ENCODE measurements around the gene PDE10A. TPM values are rescaled to one million over a fixed set of nuclear protein-coding genes. Genes with fewer than 3 reads are reported as not detected.

Gene PDE10A
- total and polyA plus RNA-seq, 2 of the 4 experiments (the other 2 are of a cell fraction), result 3.4 to 12.4 TPM

DNA sequence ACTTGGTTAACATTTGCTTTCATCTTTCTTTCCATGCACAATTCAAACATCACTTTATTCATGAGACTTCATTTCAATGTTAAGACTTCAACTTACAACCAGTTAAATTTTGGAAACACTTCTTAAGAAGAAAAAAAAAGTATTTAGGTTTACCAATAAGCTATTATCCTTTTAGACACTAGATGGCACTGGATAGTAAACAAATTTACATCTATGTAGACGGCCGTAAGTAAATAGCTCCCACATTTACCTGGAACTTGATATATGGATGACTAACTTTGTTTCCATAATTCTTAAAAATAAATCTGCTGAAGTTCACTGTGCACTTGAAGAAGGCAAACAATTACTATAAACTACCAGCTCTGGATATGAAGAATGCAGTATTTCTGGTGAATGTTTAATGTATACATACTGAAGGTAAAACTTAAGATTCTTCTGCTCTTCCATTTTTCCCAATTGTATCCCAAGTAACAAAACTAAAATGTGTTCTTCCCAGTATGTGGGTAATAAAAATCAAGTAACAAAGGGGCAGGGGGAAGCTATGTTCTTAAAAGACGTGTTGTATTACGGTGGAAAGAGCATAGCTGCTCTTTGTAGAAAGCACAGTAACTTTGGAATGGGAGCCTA lies 223.0 kb downstream of the PDE10A start:
- H3K4me1 ChIP-seq (ENCODE audit: control insufficient read depth, insufficient read depth, low read length), result no peaks in the 10 kb centered on the region
- H4K20me1 ChIP-seq (ENCODE audit: insufficient read depth, low read length), result no peaks in the 10 kb centered on the region
- no peak overlapping the region for H2AFZ ChIP-seq (replicated peaks; ENCODE audit: low read length, poor library complexity)
- H3K9me3 ChIP-seq (ENCODE audit: control insufficient read depth, insufficient read depth, low read length), result peaks cover 2% of the 10 kb centered on the region; the same call in 1 of the 2 replicates
- H2AK5ac ChIP-seq (ENCODE audit: low read depth, low read length), result no peak overlapping the region
- peaks cover 5% of the 10 kb centered on the region; the same call in 1 of the 2 replicates for H3K36me3 ChIP-seq (ENCODE audit: control insufficient read depth, insufficient read depth, low read length)
- no peak overlapping the region for H2AK9ac ChIP-seq (replicated peaks; ENCODE audit: low read depth, low read length, poor library complexity)
- H3K56ac ChIP-seq (ENCODE audit: extremely low read depth, insufficient read depth, low read length), result no peak overlapping the region
- H2BK15ac ChIP-seq (ENCODE audit: low read depth, low read length), result no peak overlapping the region
- H3K4me2 ChIP-seq (ENCODE audit: low read depth, low read length), result no peak overlapping the region
- H2BK120ac ChIP-seq (ENCODE audit: low read depth, low read length), result no peak overlapping the region
- WGBS, 2 experiments (ENCODE audit: extremely low coverage in 2 of 2, insufficient read length in 1 of 2), result no CpG with 5 or more reads among the region's 4 CpGs
- ATAC-seq (ENCODE audit: low read depth), result peak; percentile 65
- no peak overlapping the region for H2BK20ac ChIP-seq (ENCODE audit: low read depth, low read length)
- dilution Hi-C loops (cut with HindIII; ENCODE audit: low sequenced_read_pairs, unreplicated experiment) (no loop called here), intact Hi-C loops (cut with micrococcal nuclease) (loop anchor here (1.0 to 5.0 kb wide), 4 partner anchors 223 to 667 kb away; partner anchors contain the start of gene PDE10A), in situ Hi-C loops (cut with MboI; ENCODE audit: low sequenced_read_pairs) (loop anchor here (5.0 to 25.0 kb wide), 2 partner anchors 412 to 672 kb away; no protein-coding TSS in a partner anchor)
- no peak overlapping the region for H4K8ac ChIP-seq (ENCODE audit: low read depth in 2 of 2, low read length in 2 of 2)
- ChIA-PET CTCF (interaction anchor here (0.5 to 1.9 kb wide), 10 partner anchors 9 to 412 kb away, joined by 3 to 12 read pairs (median 4); no protein-coding TSS in a partner anchor), POLR2A (ENCODE audit: unreplicated experiment) (no interaction called here)
- no peak overlapping the region for H3K14ac ChIP-seq (replicated peaks; ENCODE audit: low read depth, low read length)
- no peak overlapping the region for H3K9ac ChIP-seq (ENCODE audit: low read depth, low read length)
- H3K4me3 ChIP-seq (ENCODE audit: insufficient read depth, low read depth, low read length), result no peak overlapping the region
- no peak overlapping the region for H3K4ac ChIP-seq (ENCODE audit: low read depth, low read length)
- H4K91ac ChIP-seq (ENCODE audit: insufficient read depth, low read depth, low read length), result no peak overlapping the region
- H3K18ac ChIP-seq (ENCODE audit: low read depth, low read length), result no peak overlapping the region
- TF ChIP-seq SMC3 (IDR thresholded peaks at IDR 0.05; ENCODE audit: low read depth, low read length) (peak; percentile 64), RAD21 (IDR thresholded peaks at IDR 0.05; ENCODE audit: low read length) (peak; percentile 68), CEBPB (IDR thresholded peaks at IDR 0.05; ENCODE audit: low read depth, low read length) (no peak)
- TF ChIP-seq, protein P1, sequence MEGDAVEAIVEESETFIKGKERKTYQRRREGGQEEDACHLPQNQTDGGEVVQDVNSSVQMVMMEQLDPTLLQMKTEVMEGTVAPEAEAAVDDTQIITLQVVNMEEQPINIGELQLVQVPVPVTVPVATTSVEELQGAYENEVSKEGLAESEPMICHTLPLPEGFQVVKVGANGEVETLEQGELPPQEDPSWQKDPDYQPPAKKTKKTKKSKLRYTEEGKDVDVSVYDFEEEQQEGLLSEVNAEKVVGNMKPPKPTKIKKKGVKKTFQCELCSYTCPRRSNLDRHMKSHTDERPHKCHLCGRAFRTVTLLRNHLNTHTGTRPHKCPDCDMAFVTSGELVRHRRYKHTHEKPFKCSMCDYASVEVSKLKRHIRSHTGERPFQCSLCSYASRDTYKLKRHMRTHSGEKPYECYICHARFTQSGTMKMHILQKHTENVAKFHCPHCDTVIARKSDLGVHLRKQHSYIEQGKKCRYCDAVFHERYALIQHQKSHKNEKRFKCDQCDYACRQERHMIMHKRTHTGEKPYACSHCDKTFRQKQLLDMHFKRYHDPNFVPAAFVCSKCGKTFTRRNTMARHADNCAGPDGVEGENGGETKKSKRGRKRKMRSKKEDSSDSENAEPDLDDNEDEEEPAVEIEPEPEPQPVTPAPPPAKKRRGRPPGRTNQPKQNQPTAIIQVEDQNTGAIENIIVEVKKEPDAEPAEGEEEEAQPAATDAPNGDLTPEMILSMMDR (conservative IDR thresholded peaks at IDR 0.05; ENCODE audit: low read depth, low read length), result peak; percentile 65
- no TSS peak for BruUV-seq (replicated peaks)
- H3K27ac ChIP-seq (ENCODE audit: insufficient read depth, low read length), result no peak overlapping the region
- peak; percentile 73 for DNase-seq
- no peak overlapping the region for H4K5ac ChIP-seq (ENCODE audit: low read depth, low read length)
- H2BK5ac ChIP-seq (ENCODE audit: low read depth, low read length, poor library complexity, severe bottlenecking), result no peak overlapping the region
- H3K9me1 ChIP-seq (ENCODE audit: insufficient read depth, low read length), result no peaks in the 10 kb centered on the region
- H3K79me1 ChIP-seq (ENCODE audit: low read depth in 1 of 2, low read length in 2 of 2), result no peaks in the 10 kb centered on the region; a peak in 1 of 4 replicates
- no peak overlapping the region for H3K23ac ChIP-seq (ENCODE audit: low read depth, low read length)
- no peaks in the 10 kb centered on the region for H3K27me3 ChIP-seq (ENCODE audit: control insufficient read depth, insufficient read depth, low read length)
